Measurements from ENCODE around the gene TDP1. TPM values are rescaled to one million over a fixed set of nuclear protein-coding genes. Genes with fewer than 3 reads are reported as not detected.
A peak's percentile ranks its signal among the peaks of the same experiment; 100 is the strongest.

Gene TDP1
- total and polyA plus RNA-seq, 2 of the 13 experiments (the other 11 are each of a cell fraction or from before 2014, with no cell fraction given) = 16.4 to 31.2 TPM

GRCh38 chr14:89955745-89956660 is at the start of gene TDP1 (continued):
- TF ChIP-seq CBX1 (IDR thresholded peaks at IDR 0.05; ENCODE audit: low read depth) (peak; percentile 58), UBTF (CRISPR knock-in tag; IDR thresholded peaks at IDR 0.05) (peak; percentile 83), IRF9 (CRISPR knock-in tag; IDR thresholded peaks at IDR 0.05; ENCODE audit: borderline replicate concordance) (peak; percentile 90; the same call in 1 of the 2 replicates), NR2F1 (CRISPR knock-in tag; IDR thresholded peaks at IDR 0.05) (no peak), ZNF274 (CRISPR knock-in tag; IDR thresholded peaks at IDR 0.05) (no peak), ZNF709 (CRISPR knock-in tag; IDR thresholded peaks at IDR 0.05) (no peak; the same call in 1 of the 2 replicates), ZNF282 (IDR thresholded peaks at IDR 0.05; ENCODE audit: partially characterized antibody) (no peak), TMF1 (CRISPR knock-in tag; IDR thresholded peaks at IDR 0.05; ENCODE audit: low read depth) (no peak), BCL6 (CRISPR knock-in tag; IDR thresholded peaks at IDR 0.05) (no peak; the same call in 1 of the 2 replicates), ZBTB21 (CRISPR knock-in tag; IDR thresholded peaks at IDR 0.05) (no peak), FOSL1 (CRISPR knock-in tag; IDR thresholded peaks at IDR 0.05; ENCODE audit: borderline replicate concordance) (no peak), ZNF513 (CRISPR knock-in tag; conservative IDR thresholded peaks at IDR 0.05) (0 out of 2 replicates have a peak, but pooled peaks have one; percentile 60), GATA4 (IDR thresholded peaks at IDR 0.05; ENCODE audit: borderline replicate concordance, low read depth) (0 out of 2 replicates have a peak, but pooled peaks have one; percentile 43)
- TF ChIP-seq, protein P1, sequence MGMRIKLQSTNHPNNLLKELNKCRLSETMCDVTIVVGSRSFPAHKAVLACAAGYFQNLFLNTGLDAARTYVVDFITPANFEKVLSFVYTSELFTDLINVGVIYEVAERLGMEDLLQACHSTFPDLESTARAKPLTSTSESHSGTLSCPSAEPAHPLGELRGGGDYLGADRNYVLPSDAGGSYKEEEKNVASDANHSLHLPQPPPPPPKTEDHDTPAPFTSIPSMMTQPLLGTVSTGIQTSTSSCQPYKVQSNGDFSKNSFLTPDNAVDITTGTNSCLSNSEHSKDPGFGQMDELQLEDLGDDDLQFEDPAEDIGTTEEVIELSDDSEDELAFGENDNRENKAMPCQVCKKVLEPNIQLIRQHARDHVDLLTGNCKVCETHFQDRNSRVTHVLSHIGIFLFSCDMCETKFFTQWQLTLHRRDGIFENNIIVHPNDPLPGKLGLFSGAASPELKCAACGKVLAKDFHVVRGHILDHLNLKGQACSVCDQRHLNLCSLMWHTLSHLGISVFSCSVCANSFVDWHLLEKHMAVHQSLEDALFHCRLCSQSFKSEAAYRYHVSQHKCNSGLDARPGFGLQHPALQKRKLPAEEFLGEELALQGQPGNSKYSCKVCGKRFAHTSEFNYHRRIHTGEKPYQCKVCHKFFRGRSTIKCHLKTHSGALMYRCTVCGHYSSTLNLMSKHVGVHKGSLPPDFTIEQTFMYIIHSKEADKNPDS (CRISPR knock-in tag; IDR thresholded peaks at IDR 0.05) = no peak
- TF ChIP-seq, protein P2, sequence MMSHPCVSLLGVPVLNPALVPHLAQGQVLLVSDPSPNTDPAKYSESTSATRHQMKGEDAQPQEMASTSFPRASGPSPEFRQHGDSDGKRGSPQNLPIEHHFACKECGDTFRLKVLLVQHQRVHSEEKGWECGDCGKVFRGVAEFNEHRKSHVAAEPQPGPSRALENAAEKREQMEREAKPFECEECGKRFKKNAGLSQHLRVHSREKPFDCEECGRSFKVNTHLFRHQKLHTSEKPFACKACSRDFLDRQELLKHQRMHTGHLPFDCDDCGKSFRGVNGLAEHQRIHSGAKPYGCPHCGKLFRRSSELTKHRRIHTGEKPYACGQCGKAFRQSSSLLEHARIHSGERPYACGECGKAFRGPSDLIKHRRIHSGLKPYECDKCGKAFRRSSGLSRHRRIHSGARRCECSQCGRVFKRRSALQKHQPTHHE (CRISPR knock-in tag; IDR thresholded peaks at IDR 0.05; ENCODE audit: borderline replicate concordance) = no peak; the same call in none of the 2 replicates
- TF ChIP-seq, protein P3, sequence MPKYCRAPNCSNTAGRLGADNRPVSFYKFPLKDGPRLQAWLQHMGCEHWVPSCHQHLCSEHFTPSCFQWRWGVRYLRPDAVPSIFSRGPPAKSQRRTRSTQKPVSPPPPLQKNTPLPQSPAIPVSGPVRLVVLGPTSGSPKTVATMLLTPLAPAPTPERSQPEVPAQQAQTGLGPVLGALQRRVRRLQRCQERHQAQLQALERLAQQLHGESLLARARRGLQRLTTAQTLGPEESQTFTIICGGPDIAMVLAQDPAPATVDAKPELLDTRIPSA (CRISPR knock-in tag; IDR thresholded peaks at IDR 0.05; ENCODE audit: borderline replicate concordance) = no peak
- TF ChIP-seq, protein P4, sequence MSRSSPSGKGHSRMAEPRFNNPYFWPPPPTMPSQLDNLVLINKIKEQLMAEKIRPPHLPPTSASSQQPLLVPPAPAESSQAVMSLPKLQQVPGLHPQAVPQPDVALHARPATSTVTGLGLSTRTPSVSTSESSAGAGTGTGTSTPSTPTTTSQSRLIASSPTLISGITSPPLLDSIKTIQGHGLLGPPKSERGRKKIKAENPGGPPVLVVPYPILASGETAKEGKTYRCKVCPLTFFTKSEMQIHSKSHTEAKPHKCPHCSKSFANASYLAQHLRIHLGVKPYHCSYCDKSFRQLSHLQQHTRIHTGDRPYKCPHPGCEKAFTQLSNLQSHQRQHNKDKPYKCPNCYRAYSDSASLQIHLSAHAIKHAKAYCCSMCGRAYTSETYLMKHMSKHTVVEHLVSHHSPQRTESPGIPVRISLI (CRISPR knock-in tag; IDR thresholded peaks at IDR 0.05; ENCODE audit: borderline replicate concordance) = no peak

Measured in HepG2 (cell line).